Astrocyte (in vitro differentiated cells and primary cell): ENCODE data around the gene TRMT2A. TPM values are rescaled to one million over a fixed set of nuclear protein-coding genes. Genes with fewer than 3 reads are reported as not detected.

Experiments
- DNase-seq: peaks from one replicate; pipeline ENCODE4 v3.0.0-alpha.2; 2010; ENCODE audit warnings: low read depth
- FAIRE-seq: peaks from 2 replicates; lab custom pipeline; 2011; peaks lifted over from hg19 to GRCh38; lab: Jason Lieb, UNC
- H2AFZ ChIP-seq: 2 replicates; pipeline ENCODE4 v1.6.0; 2012; ENCODE audit warnings: low read depth, low read length, inconsistent platforms
- H3K27ac ChIP-seq: 2 replicates; pipeline ENCODE4 v1.5.1; 2011; ENCODE audit warnings: low read depth, low read length, inconsistent platforms
- H3K27me3 ChIP-seq: 2 replicates; pipeline ENCODE4 v1.6.0; 2011; ENCODE audit warnings: low read length, inconsistent platforms; ENCODE audit not compliant: insufficient read depth
- H3K36me3 ChIP-seq: 2 replicates; pipeline ENCODE4 v1.5.1; 2011; ENCODE audit warnings: low read length, inconsistent platforms; ENCODE audit not compliant: insufficient read depth
- H3K4me1 ChIP-seq: 2 replicates; pipeline ENCODE4 v1.5.1; 2011; ENCODE audit warnings: low read length, inconsistent platforms; ENCODE audit not compliant: insufficient read depth
- H3K4me2 ChIP-seq: 2 replicates; pipeline ENCODE4 v1.6.0; 2012; ENCODE audit warnings: low read length, inconsistent platforms
- H3K4me3 ChIP-seq: 2 replicates; pipeline ENCODE4 v1.5.1; 2011; ENCODE audit warnings: low read depth, mild to moderate bottlenecking, low read length, inconsistent platforms; ENCODE audit not compliant: insufficient read depth
- H3K79me2 ChIP-seq: 2 replicates; pipeline ENCODE4 v1.6.0; 2012; ENCODE audit warnings: mild to moderate bottlenecking, low read length, inconsistent platforms; ENCODE audit not compliant: insufficient read depth
- H3K9ac ChIP-seq: 2 replicates; pipeline ENCODE4 v1.6.0; 2012; ENCODE audit warnings: mild to moderate bottlenecking, low read length, inconsistent platforms
- H3K9me3 ChIP-seq: 2 replicates; pipeline ENCODE4 v1.5.1; 2012; ENCODE audit warnings: low read depth, mild to moderate bottlenecking, low read length, inconsistent platforms; ENCODE audit not compliant: insufficient read depth
- H4K20me1 ChIP-seq: 2 replicates; pipeline ENCODE4 v1.6.0; 2012; ENCODE audit warnings: low read length, inconsistent platforms; ENCODE audit not compliant: insufficient read depth
- H3K27ac Mint-ChIP-seq: one replicate; pipeline ENCODE4 v1.8.0; 2021; ENCODE audit warnings: mild to moderate bottlenecking, mixed read lengths; ENCODE audit not compliant: unreplicated experiment
- H3K27me3 Mint-ChIP-seq: one replicate; pipeline ENCODE4 v1.8.0; 2021; ENCODE audit warnings: low read depth, mixed read lengths; ENCODE audit not compliant: unreplicated experiment
- H3K36me3 Mint-ChIP-seq: one replicate; pipeline ENCODE4 v1.8.0; 2021; ENCODE audit warnings: low read depth, mixed read lengths; ENCODE audit not compliant: unreplicated experiment
- H3K4me1 Mint-ChIP-seq: one replicate; pipeline ENCODE4 v1.8.0; 2021; ENCODE audit warnings: low read depth, mixed read lengths; ENCODE audit not compliant: unreplicated experiment
- H3K4me3 Mint-ChIP-seq: one replicate; pipeline ENCODE4 v1.8.0; 2021; ENCODE audit warnings: mild to moderate bottlenecking, moderate library complexity, mixed read lengths; ENCODE audit not compliant: unreplicated experiment
- H3K9me3 Mint-ChIP-seq: one replicate; pipeline ENCODE4 v1.8.0; 2021; ENCODE audit warnings: mild to moderate bottlenecking, mixed read lengths; ENCODE audit not compliant: unreplicated experiment
- CTCF ChIP-seq: IDR thresholded peaks from 2 replicates; pipeline ENCODE4 v1.5.1; 2011; ENCODE audit warnings: low read depth, mild to moderate bottlenecking, inconsistent platforms, low read length, moderate library complexity; ENCODE audit not compliant: insufficient read depth
- EZH2 ChIP-seq: IDR thresholded peaks from 2 replicates; pipeline ENCODE4 v1.6.1; 2012; ENCODE audit warnings: mild to moderate bottlenecking, low read length, inconsistent platforms; ENCODE audit not compliant: insufficient read depth
- total RNA-seq: library from RNA; stranded (reverse); gene quantifications from 2 replicates; pipeline ENCODE4 v1.2.1, GENCODE V29; 2021

Gene TRMT2A
- total RNA-seq, 1 donor from 2014 or later: 32.9 TPM

DNA sequence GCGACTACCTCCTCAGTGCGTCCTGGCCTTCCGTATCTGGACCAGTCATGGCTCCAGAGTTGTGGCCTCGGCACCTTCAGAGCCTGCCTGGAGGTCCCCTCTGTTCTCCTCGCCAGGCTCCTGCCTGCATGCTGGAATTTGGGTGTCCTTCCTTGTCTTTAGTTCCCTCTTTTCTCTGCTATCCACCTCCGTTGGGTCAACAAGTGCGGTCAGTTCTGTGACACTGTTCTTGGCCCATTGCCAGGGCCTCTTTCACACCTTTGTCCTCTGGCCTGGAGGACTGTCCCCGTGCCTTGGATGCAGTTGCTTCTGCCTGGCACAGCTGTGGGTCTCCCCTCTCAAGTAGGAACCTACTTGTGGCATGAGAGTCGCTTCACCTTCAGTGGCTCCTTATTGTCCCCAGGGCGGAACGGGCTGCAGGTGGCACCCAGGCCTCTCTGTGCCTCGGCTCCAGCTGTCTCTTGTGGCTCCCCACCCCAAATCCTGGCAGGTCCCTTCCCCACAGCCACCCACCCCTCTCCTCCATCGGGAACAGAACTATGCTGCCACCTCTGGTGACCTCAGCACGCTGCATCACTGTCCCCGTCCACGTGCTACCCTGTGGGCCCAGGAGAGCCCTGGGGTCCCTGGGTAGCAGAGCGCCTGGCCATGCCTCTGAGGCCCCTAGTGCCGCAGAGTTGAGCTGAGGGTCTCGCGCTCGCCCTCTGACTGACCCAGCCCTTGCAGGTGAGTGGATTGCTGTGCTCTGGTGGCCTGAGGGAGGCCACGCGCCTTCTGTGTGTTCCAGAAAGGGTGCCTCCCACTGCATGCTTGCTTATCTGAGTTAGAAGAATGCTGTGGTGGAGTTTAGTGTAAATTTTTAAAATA, 32.2 kb downstream of the TRMT2A start:
- no peak overlapping the region for H3K4me3 ChIP-seq
- peaks cover 30% of the 10 kb centered on the region for H3K36me3 ChIP-seq
- peaks cover 93% of the 10 kb centered on the region for H3K79me2 ChIP-seq
- peak overlapping the region; percentile 66 for H3K4me3 Mint-ChIP-seq
- peaks cover 17% of the 10 kb centered on the region for H3K4me1 ChIP-seq
- FAIRE-seq (no peak), DNase-seq (no peak)
- TF ChIP-seq EZH2: no peak
- TF ChIP-seq CTCF: peak; percentile 6
- H3K4me2 ChIP-seq: peak overlapping the region; percentile 46
- no peaks in the 10 kb centered on the region for H3K27me3 ChIP-seq
- H2AFZ ChIP-seq: no peak overlapping the region
- H3K4me1 Mint-ChIP-seq: peaks cover 31% of the 10 kb centered on the region
- no peak overlapping the region for H3K27ac Mint-ChIP-seq
- no peak overlapping the region for H3K9ac ChIP-seq
- H3K9me3 ChIP-seq: no peaks in the 10 kb centered on the region
- H3K27ac ChIP-seq: no peak overlapping the region
- H3K27me3 Mint-ChIP-seq: no peaks in the 10 kb centered on the region
- peaks cover 18% of the 10 kb centered on the region for H3K36me3 Mint-ChIP-seq
- no peaks in the 10 kb centered on the region for H3K9me3 Mint-ChIP-seq
- H4K20me1 ChIP-seq: peaks cover 84% of the 10 kb centered on the region

DNA sequence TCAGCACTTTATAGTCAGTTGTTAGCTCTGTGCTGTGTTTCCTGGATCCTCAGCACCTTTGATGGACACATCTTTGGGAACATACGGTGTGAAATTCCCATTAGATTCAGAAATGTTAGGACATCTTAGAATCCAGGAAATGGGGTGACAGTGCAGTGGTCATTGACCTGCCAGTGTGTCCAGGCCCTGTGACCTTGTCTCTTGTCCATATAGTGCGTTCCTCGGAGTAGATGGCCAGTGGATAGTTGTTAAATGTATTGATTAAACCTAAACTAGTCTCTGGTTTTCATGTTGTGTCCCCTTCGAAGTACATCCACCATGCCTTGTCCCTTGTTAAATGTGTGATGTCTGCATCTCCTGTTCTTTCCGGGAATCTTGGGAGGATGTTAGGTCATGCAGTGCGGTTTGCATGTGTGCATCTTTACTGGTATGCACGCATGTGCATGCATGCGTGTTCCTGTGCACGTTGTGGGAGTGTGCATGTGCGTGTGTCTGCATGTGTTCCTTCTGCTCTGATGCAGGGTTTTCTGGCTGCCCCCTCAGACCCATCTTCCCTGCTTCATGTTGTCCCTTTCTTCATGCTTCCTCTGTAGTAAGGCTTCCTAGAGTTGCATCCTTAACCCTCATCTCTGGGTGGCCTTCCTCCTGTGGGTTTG, 33.0 kb downstream of the TRMT2A start:
- Histone ChIP-seq H3K9ac (peak overlapping the region; percentile 17), H3K4me3 (no peak overlapping the region), H3K36me3 (peaks cover 24% of the 10 kb centered on the region), H3K27me3 (no peaks in the 10 kb centered on the region), H4K20me1 (peaks cover 77% of the 10 kb centered on the region), H3K9me3 (no peaks in the 10 kb centered on the region), H3K4me2 (peak overlapping the region; percentile 46), H2AFZ (no peak overlapping the region), H3K4me1 (peaks cover 17% of the 10 kb centered on the region), H3K79me2 (peaks cover 86% of the 10 kb centered on the region), H3K27ac (no peak overlapping the region)
- Mint-ChIP-seq H3K27ac (no peak overlapping the region), H3K27me3 (no peaks in the 10 kb centered on the region), H3K4me1 (peaks cover 32% of the 10 kb centered on the region), H3K36me3 (peaks cover 15% of the 10 kb centered on the region), H3K4me3 (no peak overlapping the region), H3K9me3 (no peaks in the 10 kb centered on the region)
- no peak for TF ChIP-seq EZH2
- no peak for TF ChIP-seq CTCF
- FAIRE-seq (no peak), DNase-seq (no peak)
